ENCODE measurements around the gene MYOD1.

DNA sequence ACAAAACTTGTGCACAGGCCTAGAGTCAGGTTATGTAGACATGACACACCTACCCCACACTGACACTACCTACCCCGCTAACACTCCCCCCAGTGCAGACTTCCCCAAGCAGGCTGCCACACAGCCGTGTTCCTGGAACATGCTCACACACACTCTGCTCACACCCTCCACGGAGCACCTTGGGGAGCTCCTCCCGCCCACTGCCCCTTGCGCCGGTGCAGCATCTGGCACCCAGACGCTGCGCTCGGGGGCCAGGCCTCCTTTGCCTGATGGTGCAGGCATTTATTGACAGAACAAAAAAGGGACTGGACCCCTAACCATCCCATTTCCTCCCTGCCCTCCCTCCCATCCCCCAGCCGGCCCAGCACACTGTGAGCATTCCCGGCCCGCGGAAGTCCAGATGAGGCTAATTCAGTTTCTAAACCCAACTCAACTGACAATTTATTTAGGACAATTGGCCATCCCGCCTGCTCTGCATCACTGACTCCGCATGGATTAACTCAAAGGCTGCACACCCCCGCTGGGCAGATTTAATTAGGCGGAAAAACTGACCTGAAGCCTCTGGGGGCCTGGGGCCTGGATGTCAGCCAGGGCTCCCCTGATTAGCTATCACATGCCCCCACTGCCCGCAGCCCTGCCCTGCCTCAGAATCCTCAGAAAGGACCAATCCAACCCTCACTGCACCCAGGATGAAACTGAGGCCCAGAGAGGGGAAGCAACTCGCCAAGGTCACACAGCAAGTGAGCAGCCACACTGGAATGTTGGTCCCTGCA is 45.3 kb downstream of the MYOD1 start:
- TF ChIP-seq SIN3A (IDR thresholded peaks at IDR 0.05; ENCODE audit: borderline replicate concordance, insufficient read depth, low read length) (no peak), POLR2AphosphoS5 (IDR thresholded peaks at IDR 0.05; ENCODE audit: low read depth, low read length) (no peak), TAF1 (IDR thresholded peaks at IDR 0.05; ENCODE audit: borderline replicate concordance, insufficient read depth, low read length) (no peak)
- TF ChIP-seq, protein P1, sequence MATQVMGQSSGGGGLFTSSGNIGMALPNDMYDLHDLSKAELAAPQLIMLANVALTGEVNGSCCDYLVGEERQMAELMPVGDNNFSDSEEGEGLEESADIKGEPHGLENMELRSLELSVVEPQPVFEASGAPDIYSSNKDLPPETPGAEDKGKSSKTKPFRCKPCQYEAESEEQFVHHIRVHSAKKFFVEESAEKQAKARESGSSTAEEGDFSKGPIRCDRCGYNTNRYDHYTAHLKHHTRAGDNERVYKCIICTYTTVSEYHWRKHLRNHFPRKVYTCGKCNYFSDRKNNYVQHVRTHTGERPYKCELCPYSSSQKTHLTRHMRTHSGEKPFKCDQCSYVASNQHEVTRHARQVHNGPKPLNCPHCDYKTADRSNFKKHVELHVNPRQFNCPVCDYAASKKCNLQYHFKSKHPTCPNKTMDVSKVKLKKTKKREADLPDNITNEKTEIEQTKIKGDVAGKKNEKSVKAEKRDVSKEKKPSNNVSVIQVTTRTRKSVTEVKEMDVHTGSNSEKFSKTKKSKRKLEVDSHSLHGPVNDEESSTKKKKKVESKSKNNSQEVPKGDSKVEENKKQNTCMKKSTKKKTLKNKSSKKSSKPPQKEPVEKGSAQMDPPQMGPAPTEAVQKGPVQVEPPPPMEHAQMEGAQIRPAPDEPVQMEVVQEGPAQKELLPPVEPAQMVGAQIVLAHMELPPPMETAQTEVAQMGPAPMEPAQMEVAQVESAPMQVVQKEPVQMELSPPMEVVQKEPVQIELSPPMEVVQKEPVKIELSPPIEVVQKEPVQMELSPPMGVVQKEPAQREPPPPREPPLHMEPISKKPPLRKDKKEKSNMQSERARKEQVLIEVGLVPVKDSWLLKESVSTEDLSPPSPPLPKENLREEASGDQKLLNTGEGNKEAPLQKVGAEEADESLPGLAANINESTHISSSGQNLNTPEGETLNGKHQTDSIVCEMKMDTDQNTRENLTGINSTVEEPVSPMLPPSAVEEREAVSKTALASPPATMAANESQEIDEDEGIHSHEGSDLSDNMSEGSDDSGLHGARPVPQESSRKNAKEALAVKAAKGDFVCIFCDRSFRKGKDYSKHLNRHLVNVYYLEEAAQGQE (IDR thresholded peaks at IDR 0.05; ENCODE audit: insufficient read depth in 1 of 2, low read depth in 2 of 2, low read length in 2 of 2), result no peak

Data from PFSK-1 (cell line).